ENCODE data around the gene SPTLC3. TPM values are rescaled to one million over a fixed set of nuclear protein-coding genes. Genes with fewer than 3 reads are reported as not detected.

The SPTLC3 gene
- total RNA-seq, 1 experiment from 2014 or later, result 0.03 TPM

DNA sequence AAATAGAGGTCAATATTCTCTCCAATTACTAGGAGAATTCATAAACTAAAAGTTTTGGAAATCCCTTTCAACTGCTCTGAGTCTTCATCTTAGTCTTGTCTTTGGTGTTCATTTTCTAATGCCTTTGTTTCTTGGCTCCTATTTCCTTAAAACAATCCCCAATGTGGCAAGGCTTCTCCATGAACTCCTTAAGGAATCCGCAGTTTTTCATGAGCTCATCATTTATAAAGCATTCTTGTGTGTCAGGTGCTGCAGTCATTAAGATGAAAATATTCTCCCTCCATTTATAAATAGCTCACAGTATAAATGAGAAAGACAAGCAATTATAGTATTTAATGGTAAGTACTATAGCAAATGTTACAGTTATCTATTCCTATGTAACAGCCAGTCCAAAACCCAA lies 4.6 kb downstream of the SPTLC3 start:
- ATAC-seq (no peak), DNase-seq (ENCODE audit: low read depth, low spot score) (no peak)
- H3K4me1 ChIP-seq (ENCODE audit: control insufficient read depth, insufficient read depth, low read length), result no peaks in the 10 kb centered on the region
- no peak overlapping the region for H3K27ac ChIP-seq (ENCODE audit: low read length)
- H3K36me3 ChIP-seq (ENCODE audit: control insufficient read depth, insufficient read depth, low read length), result no peaks in the 10 kb centered on the region
- no peak for TF ChIP-seq SIN3A (IDR thresholded peaks at IDR 0.05; ENCODE audit: borderline replicate concordance, insufficient read depth, low read depth, low read length)
- TF ChIP-seq, protein P1, sequence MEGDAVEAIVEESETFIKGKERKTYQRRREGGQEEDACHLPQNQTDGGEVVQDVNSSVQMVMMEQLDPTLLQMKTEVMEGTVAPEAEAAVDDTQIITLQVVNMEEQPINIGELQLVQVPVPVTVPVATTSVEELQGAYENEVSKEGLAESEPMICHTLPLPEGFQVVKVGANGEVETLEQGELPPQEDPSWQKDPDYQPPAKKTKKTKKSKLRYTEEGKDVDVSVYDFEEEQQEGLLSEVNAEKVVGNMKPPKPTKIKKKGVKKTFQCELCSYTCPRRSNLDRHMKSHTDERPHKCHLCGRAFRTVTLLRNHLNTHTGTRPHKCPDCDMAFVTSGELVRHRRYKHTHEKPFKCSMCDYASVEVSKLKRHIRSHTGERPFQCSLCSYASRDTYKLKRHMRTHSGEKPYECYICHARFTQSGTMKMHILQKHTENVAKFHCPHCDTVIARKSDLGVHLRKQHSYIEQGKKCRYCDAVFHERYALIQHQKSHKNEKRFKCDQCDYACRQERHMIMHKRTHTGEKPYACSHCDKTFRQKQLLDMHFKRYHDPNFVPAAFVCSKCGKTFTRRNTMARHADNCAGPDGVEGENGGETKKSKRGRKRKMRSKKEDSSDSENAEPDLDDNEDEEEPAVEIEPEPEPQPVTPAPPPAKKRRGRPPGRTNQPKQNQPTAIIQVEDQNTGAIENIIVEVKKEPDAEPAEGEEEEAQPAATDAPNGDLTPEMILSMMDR (IDR thresholded peaks at IDR 0.05), result no peak
- TF ChIP-seq, protein P2, sequence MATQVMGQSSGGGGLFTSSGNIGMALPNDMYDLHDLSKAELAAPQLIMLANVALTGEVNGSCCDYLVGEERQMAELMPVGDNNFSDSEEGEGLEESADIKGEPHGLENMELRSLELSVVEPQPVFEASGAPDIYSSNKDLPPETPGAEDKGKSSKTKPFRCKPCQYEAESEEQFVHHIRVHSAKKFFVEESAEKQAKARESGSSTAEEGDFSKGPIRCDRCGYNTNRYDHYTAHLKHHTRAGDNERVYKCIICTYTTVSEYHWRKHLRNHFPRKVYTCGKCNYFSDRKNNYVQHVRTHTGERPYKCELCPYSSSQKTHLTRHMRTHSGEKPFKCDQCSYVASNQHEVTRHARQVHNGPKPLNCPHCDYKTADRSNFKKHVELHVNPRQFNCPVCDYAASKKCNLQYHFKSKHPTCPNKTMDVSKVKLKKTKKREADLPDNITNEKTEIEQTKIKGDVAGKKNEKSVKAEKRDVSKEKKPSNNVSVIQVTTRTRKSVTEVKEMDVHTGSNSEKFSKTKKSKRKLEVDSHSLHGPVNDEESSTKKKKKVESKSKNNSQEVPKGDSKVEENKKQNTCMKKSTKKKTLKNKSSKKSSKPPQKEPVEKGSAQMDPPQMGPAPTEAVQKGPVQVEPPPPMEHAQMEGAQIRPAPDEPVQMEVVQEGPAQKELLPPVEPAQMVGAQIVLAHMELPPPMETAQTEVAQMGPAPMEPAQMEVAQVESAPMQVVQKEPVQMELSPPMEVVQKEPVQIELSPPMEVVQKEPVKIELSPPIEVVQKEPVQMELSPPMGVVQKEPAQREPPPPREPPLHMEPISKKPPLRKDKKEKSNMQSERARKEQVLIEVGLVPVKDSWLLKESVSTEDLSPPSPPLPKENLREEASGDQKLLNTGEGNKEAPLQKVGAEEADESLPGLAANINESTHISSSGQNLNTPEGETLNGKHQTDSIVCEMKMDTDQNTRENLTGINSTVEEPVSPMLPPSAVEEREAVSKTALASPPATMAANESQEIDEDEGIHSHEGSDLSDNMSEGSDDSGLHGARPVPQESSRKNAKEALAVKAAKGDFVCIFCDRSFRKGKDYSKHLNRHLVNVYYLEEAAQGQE (IDR thresholded peaks at IDR 0.05; ENCODE audit: insufficient read depth in 1 of 2, low read depth in 2 of 2, low read length in 1 of 2), result no peak
- TF ChIP-seq POLR2AphosphoS5 (IDR thresholded peaks at IDR 0.05; ENCODE audit: low read depth, low read length), result no peak
- TF ChIP-seq TCF7L2 (IDR thresholded peaks at IDR 0.05; ENCODE audit: low read depth, low read length), result no peak
- H3K9me3 ChIP-seq (ENCODE audit: control insufficient read depth, insufficient read depth, low read depth, low read length), result no peaks in the 10 kb centered on the region
- intact Hi-C loops (cut with micrococcal nuclease; ENCODE audit: unreplicated experiment), result loop anchor here (5.0 kb wide), 1 partner anchor 1086 kb away; no protein-coding TSS in a partner anchor
- H3K27me3 ChIP-seq (ENCODE audit: control insufficient read depth, insufficient read depth, low read length), result no peaks in the 10 kb centered on the region
- no TSS peak for BruUV-seq (replicated peaks)
- ChIA-PET POLR2A (no interaction called here), CTCF (no interaction called here)
- H3K4me3 ChIP-seq (ENCODE audit: low read depth in 2 of 2, low read length in 2 of 2), result no peak overlapping the region
- in situ Hi-C loops (cut with HindIII; ENCODE audit: low pct_unique_long_range_greater_than_20kb, low sequenced_read_pairs), result no loop called here

- no TSS peak for BruUV-seq (replicated peaks)
- TF ChIP-seq SIN3A (IDR thresholded peaks at IDR 0.05; ENCODE audit: borderline replicate concordance, insufficient read depth, low read depth, low read length) (no peak), POLR2AphosphoS5 (IDR thresholded peaks at IDR 0.05; ENCODE audit: low read depth, low read length) (no peak), TCF7L2 (IDR thresholded peaks at IDR 0.05; ENCODE audit: low read depth, low read length) (no peak)
- TF ChIP-seq, protein P2 (IDR thresholded peaks at IDR 0.05; ENCODE audit: insufficient read depth in 1 of 2, low read depth in 2 of 2, low read length in 1 of 2), result no peak
- TF ChIP-seq, protein P1 (IDR thresholded peaks at IDR 0.05), result no peak
- no peaks in the 10 kb centered on the region for H3K4me1 ChIP-seq (ENCODE audit: control insufficient read depth, insufficient read depth, low read length)
- no peaks in the 10 kb centered on the region for H3K27me3 ChIP-seq (ENCODE audit: control insufficient read depth, insufficient read depth, low read length)
- no peak for DNase-seq (ENCODE audit: low read depth, low spot score)
- in situ Hi-C loops (cut with HindIII; ENCODE audit: low pct_unique_long_range_greater_than_20kb, low sequenced_read_pairs), result no loop called here
- no peak overlapping the region for H3K4me3 ChIP-seq (ENCODE audit: low read depth in 2 of 2, low read length in 2 of 2)
- POLR2A ChIA-PET, result no interaction called here
- no peak for ATAC-seq
- no peaks in the 10 kb centered on the region for H3K36me3 ChIP-seq (ENCODE audit: control insufficient read depth, insufficient read depth, low read length)
- CTCF ChIA-PET, result no interaction called here
- H3K9me3 ChIP-seq (ENCODE audit: control insufficient read depth, insufficient read depth, low read depth, low read length), result no peaks in the 10 kb centered on the region
- intact Hi-C loops (cut with micrococcal nuclease; ENCODE audit: unreplicated experiment), result no loop called here
- no peak overlapping the region for H3K27ac ChIP-seq (ENCODE audit: low read length)
These were observed 8.5 kb downstream of the SPTLC3 start for GRCh38 chr20:13017235-13017634.
